Loucy (cell line): ENCODE results near the gene ARFIP1.

Experiments
- H2AFZ ChIP-seq: fragments of 200-600 bp; sonication (generic); 2 replicates; pipeline ENCODE4 v1.6.0; 2016; ENCODE audit warnings: antibody characterized with exemption, mild to moderate bottlenecking, low read length, moderate library complexity
- H3F3A ChIP-seq: fragments of 200-600 bp; 2 replicates; pipeline ENCODE4 v1.6.0; 2016; ENCODE audit warnings: antibody characterized with exemption, low read depth, mild to moderate bottlenecking
- H3K27me3 ChIP-seq: fragments of 200-600 bp; sonication (generic); 2 replicates; pipeline ENCODE4 v1.6.1; 2014; ENCODE audit warnings: low read length, mild to moderate bottlenecking; ENCODE audit not compliant: insufficient read depth, poor library complexity, severe bottlenecking
- H3K36me3 ChIP-seq: fragments of 200-600 bp; sonication (generic); 2 replicates; pipeline ENCODE4 v1.6.1; 2016; ENCODE audit warnings: low read length; ENCODE audit not compliant: insufficient read depth
- H3K4me1 ChIP-seq: fragments of 200-600 bp; sonication (generic); 2 replicates; pipeline ENCODE4 v1.5.1; 2014; ENCODE audit warnings: low read length, mild to moderate bottlenecking; ENCODE audit not compliant: insufficient read depth, poor library complexity, severe bottlenecking
- H3K4me2 ChIP-seq: fragments of 200-600 bp; sonication (generic); 2 replicates; pipeline ENCODE4 v1.6.0; 2014; ENCODE audit warnings: antibody characterized with exemption, low read length, low read depth, mild to moderate bottlenecking; ENCODE audit not compliant: poor library complexity, severe bottlenecking
- H3K4me3 ChIP-seq: fragments of 200-600 bp; sonication (generic); 2 replicates; pipeline ENCODE4 v1.5.1; 2014; ENCODE audit warnings: low read length, mild to moderate bottlenecking, mixed read lengths; ENCODE audit not compliant: poor library complexity, severe bottlenecking
- H3K79me2 ChIP-seq: fragments of 200-600 bp; sonication (generic); 2 replicates; pipeline ENCODE4 v1.6.1; 2014; ENCODE audit warnings: low read length; ENCODE audit not compliant: insufficient read depth
- H3K9ac ChIP-seq: fragments of 200-600 bp; sonication (generic); 2 replicates; pipeline ENCODE4 v1.6.0; 2014; ENCODE audit warnings: mild to moderate bottlenecking, low read depth, low read length, moderate library complexity; ENCODE audit not compliant: poor library complexity, severe bottlenecking
- H3K9me2 ChIP-seq: fragments of 200-600 bp; sonication (generic); replicated peaks from 2 replicates; pipeline ENCODE4 v1.6.1; 2016; ENCODE audit warnings: low read depth, low read length, mixed read lengths
- H3K9me3 ChIP-seq: fragments of 200-600 bp; sonication (generic); 2 replicates; pipeline ENCODE4 v1.6.1; 2014; ENCODE audit warnings: mild to moderate bottlenecking, antibody characterized with exemption, low read length, low read depth; ENCODE audit not compliant: insufficient read depth
- H4K20me1 ChIP-seq: fragments of 200-600 bp; sonication (generic); 2 replicates; pipeline ENCODE4 v1.6.0; 2014; ENCODE audit warnings: antibody characterized with exemption, low read length, mild to moderate bottlenecking; ENCODE audit not compliant: insufficient read depth, poor library complexity, severe bottlenecking
- CTCF ChIP-seq: fragments of 200-600 bp; sonication (generic); conservative IDR thresholded peaks from 2 replicates; pipeline ENCODE4 v1.5.1; 2014; ENCODE audit warnings: mild to moderate bottlenecking, antibody characterized with exemption, low read length
- EZH2phosphoT487 ChIP-seq: fragments of 200-600 bp; IDR thresholded peaks from 2 replicates; pipeline ENCODE4 v1.6.1; 2018; ENCODE audit warnings: antibody characterized with exemption, mild to moderate bottlenecking, moderate library complexity, borderline replicate concordance

The ARFIP1 gene

GRCh38 chr4:152773339-152773738, 6.4 kb upstream of the ARFIP1 start:
- H3K9ac ChIP-seq: no peak overlapping the region
- no peak overlapping the region for H3K4me3 ChIP-seq
- no peaks in the 10 kb centered on the region for H3F3A ChIP-seq
- no peaks in the 10 kb centered on the region for H4K20me1 ChIP-seq
- H3K4me2 ChIP-seq: no peak overlapping the region
- no peak overlapping the region for H2AFZ ChIP-seq
- no peaks in the 10 kb centered on the region for H3K79me2 ChIP-seq
- H3K27me3 ChIP-seq: no peaks in the 10 kb centered on the region
- H3K9me3 ChIP-seq: no peaks in the 10 kb centered on the region
- H3K36me3 ChIP-seq: no peaks in the 10 kb centered on the region
- no peak for TF ChIP-seq EZH2phosphoT487
- no peak for TF ChIP-seq CTCF
- H3K4me1 ChIP-seq: peaks cover 47% of the 10 kb centered on the region
- H3K9me2 ChIP-seq: no peaks in the 10 kb centered on the region

GRCh38 chr4:152773953-152774352, 5.8 kb upstream of the ARFIP1 start:
- Histone ChIP-seq H3K4me2 (no peak overlapping the region), H3K9me2 (no peaks in the 10 kb centered on the region), H3K9ac (no peak overlapping the region), H3K79me2 (peaks cover 5% of the 10 kb centered on the region; the same call in 1 of the 2 replicates), H3F3A (no peaks in the 10 kb centered on the region), H3K27me3 (no peaks in the 10 kb centered on the region), H3K9me3 (no peaks in the 10 kb centered on the region), H3K4me1 (peaks cover 52% of the 10 kb centered on the region), H2AFZ (no peak overlapping the region), H3K4me3 (no peak overlapping the region), H3K36me3 (no peaks in the 10 kb centered on the region), H4K20me1 (no peaks in the 10 kb centered on the region)
- TF ChIP-seq CTCF (no peak), EZH2phosphoT487 (no peak)

GRCh38 chr4:152776352-152776751, 3.4 kb upstream of the ARFIP1 start:
- Histone ChIP-seq H3K4me2 (no peak overlapping the region), H3K36me3 (no peaks in the 10 kb centered on the region)
- TF ChIP-seq CTCF (no peak), EZH2phosphoT487 (no peak)

More at GRCh38 chr4:152776352-152776751, 3.4 kb upstream of the ARFIP1 start:
- Histone ChIP-seq H3K27me3 (no peaks in the 10 kb centered on the region), H3K9me3 (no peaks in the 10 kb centered on the region), H3K79me2 (peaks cover 25% of the 10 kb centered on the region), H4K20me1 (peaks cover 8% of the 10 kb centered on the region), H3K9me2 (no peaks in the 10 kb centered on the region), H3K4me1 (peaks cover 53% of the 10 kb centered on the region), H3K4me3 (no peak overlapping the region), H2AFZ (no peak overlapping the region), H3K9ac (no peak overlapping the region), H3F3A (no peaks in the 10 kb centered on the region)
